ENCODE results near the gene TTC31.

Gene TTC31

GRCh38 chr2:74532222-74532621, 49.3 kb downstream of the TTC31 start:
- no peak for DNase-seq
- intact Hi-C loops (cut with DNase I) = no loop called here

GRCh38 chr2:74533464-74533863, 50.6 kb downstream of the TTC31 start:
- no peak for DNase-seq
- intact Hi-C loops (cut with DNase I) = no loop called here

GRCh38 chr2:74534411-74534810, 51.5 kb downstream of the TTC31 start:
- DNase-seq = no peak
- intact Hi-C loops (cut with DNase I) = no loop called here

- intact Hi-C loops (cut with DNase I) = no loop called here
- DNase-seq = no peak
Observed at GRCh38 chr2:74535440-74535965, 52.6 kb downstream of the TTC31 start.

GRCh38 chr2:74536166-74536950, 53.5 kb downstream of the TTC31 start:
- intact Hi-C loops (cut with DNase I) = no loop called here
- DNase-seq = no peak

- intact Hi-C loops (cut with DNase I) = no loop called here
- no peak for DNase-seq
Observed at GRCh38 chr2:74537140-74537539, 54.3 kb downstream of the TTC31 start.

- DNase-seq = no peak
- intact Hi-C loops (cut with DNase I) = no loop called here
Observed at GRCh38 chr2:74538881-74539339, 56.0 kb downstream of the TTC31 start.

- intact Hi-C loops (cut with DNase I) = no loop called here
- DNase-seq = no peak
Observed at GRCh38 chr2:74540291-74540690, 57.4 kb downstream of the TTC31 start.

GRCh38 chr2:74542978-74543377, 60.1 kb downstream of the TTC31 start:
- no peak for DNase-seq
- intact Hi-C loops (cut with DNase I) = no loop called here

Measured in head of caudate nucleus (tissue), 42 donors.